Eye (tissue), 1 donor: ENCODE results near the gene KRT2.

Experiments used
- DNase-seq: peaks from one replicate; pipeline ENCODE4 v3.0.0-alpha.2; 2015

The KRT2 gene

GRCh38 chr12:52613384-52614030 lies 38.5 kb downstream of the KRT2 start:
- DNase-seq: no peak

- DNase-seq: no peak
These were observed 39.3 kb downstream of the KRT2 start for GRCh38 chr12:52612431-52613383.

GRCh38 chr12:52611080-52611468 lies 40.9 kb downstream of the KRT2 start:
- no peak for DNase-seq

GRCh38 chr12:52608826-52609630 lies 43.0 kb downstream of the KRT2 start:
- no peak for DNase-seq

GRCh38 chr12:52608161-52608560 lies 43.9 kb downstream of the KRT2 start:
- DNase-seq: no peak

GRCh38 chr12:52607314-52607713 lies 44.7 kb downstream of the KRT2 start:
- DNase-seq: no peak

GRCh38 chr12:52606581-52607218 lies 45.3 kb downstream of the KRT2 start:
- no peak for DNase-seq

- DNase-seq: no peak
These were observed 45.9 kb downstream of the KRT2 start for GRCh38 chr12:52606096-52606495.

- no peak for DNase-seq
These were observed 46.5 kb downstream of the KRT2 start for GRCh38 chr12:52605542-52605941.

- DNase-seq: no peak
These were observed 47.2 kb downstream of the KRT2 start for GRCh38 chr12:52604859-52605258.

GRCh38 chr12:52603314-52603713 lies 48.7 kb downstream of the KRT2 start:
- no peak for DNase-seq

GRCh38 chr12:52602552-52602951 lies 49.5 kb downstream of the KRT2 start:
- DNase-seq: no peak

GRCh38 chr12:52601671-52602070 lies 50.3 kb downstream of the KRT2 start:
- no peak for DNase-seq

GRCh38 chr12:52600941-52601481 lies 51.0 kb downstream of the KRT2 start, which contains the start of gene KRT72:
KRT72 (minus strand) TSS chr12:52601463; CDS start chr12:52601452, 11 bp downstream.
- DNase-seq: peak; percentile 13

GRCh38 chr12:52600475-52600874 lies 51.5 kb downstream of the KRT2 start:
- no peak for DNase-seq

- no peak for DNase-seq
These were observed 51.9 kb downstream of the KRT2 start for GRCh38 chr12:52600071-52600470.

GRCh38 chr12:52598966-52599365 lies 53.0 kb downstream of the KRT2 start:
- DNase-seq: no peak
